A549 (cell line): ENCODE data around the gene NRXN2.

Experiments used
- CHD2 ChIP-seq: fragments of 150-350 bp; IDR thresholded peaks from 2 replicates; pipeline ENCODE4 v1.6.1; 2014; ENCODE audit warnings: low read length; ENCODE audit not compliant: partially characterized antibody
- CTCF ChIP-seq: fragments of >200 bp; sonication (Bioruptor Twin); formaldehyde crosslinking; IDR thresholded peaks from 3 replicates; pipeline ENCODE4 v1.5.1; 2016
- EHF ChIP-seq: fragments of 250-450 bp; sonication (Bioruptor Pico); IDR thresholded peaks from 2 replicates; pipeline ENCODE4 v1.5.0; 2020; ENCODE audit warnings: mild to moderate bottlenecking
- EP300 ChIP-seq, 2 experiments: fragments of >200 bp; sonication (Bioruptor Twin); formaldehyde crosslinking; IDR thresholded peaks; 2 replicates in 1 of 2; 3 replicates in 1 of 2; pipeline ENCODE4 v1.6.1; 2016 to 2017
- POLR2A ChIP-seq: IDR thresholded peaks from 2 replicates; pipeline ENCODE4 v1.6.1; 2012; ENCODE audit warnings: mild to moderate bottlenecking, low read length
- RAD21 ChIP-seq, 2 experiments: fragments of >200 bp in 1 of 2; sonication (Bioruptor Twin) in 1 of 2; formaldehyde crosslinking in 1 of 2; IDR thresholded peaks in 1 of 2; conservative IDR thresholded peaks in 1 of 2; 2 replicates in 1 of 2; 3 replicates in 1 of 2; pipeline ENCODE4 v1.6.1; 2012 to 2018; ENCODE audit warnings: inconsistent platforms in 1 of 2
- TF ChIP-seq, protein P1 (sequence below): fragments of 200-600 bp; sonication (generic); IDR thresholded peaks from 2 replicates; pipeline ENCODE4 v1.6.1; 2016; ENCODE audit warnings: antibody characterized with exemption, mild to moderate bottlenecking, moderate library complexity

DNA sequence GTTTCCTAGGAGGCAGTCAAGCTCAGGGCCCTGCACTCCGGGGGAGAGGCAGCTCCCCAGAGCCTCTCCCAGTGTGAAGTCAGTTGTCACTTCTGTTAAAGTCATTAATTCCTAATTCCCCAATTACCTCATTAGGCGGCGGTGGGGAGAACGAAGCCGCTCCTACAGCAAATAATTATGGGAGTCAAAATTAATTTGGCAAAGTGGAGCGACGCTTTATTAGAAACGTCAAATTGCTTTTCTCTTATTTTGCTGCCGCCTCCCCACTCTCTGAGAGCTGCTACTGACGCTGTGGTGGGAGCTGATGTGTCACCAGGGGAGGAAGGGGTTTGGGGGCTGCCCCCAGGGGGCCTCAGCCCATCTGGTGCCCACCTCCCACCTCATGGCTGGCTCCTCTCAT is 90.3 kb downstream of the NRXN2 start:
- TF ChIP-seq RAD21 (conservative IDR thresholded peaks at IDR 0.05 in 1 of 2, IDR thresholded peaks at IDR 0.05 in 1 of 2) = no peak
- TF ChIP-seq POLR2A = no peak
- TF ChIP-seq EP300 (IDR thresholded peaks at IDR 0.05) = no peak
- TF ChIP-seq CTCF = no peak
- TF ChIP-seq, protein P1, sequence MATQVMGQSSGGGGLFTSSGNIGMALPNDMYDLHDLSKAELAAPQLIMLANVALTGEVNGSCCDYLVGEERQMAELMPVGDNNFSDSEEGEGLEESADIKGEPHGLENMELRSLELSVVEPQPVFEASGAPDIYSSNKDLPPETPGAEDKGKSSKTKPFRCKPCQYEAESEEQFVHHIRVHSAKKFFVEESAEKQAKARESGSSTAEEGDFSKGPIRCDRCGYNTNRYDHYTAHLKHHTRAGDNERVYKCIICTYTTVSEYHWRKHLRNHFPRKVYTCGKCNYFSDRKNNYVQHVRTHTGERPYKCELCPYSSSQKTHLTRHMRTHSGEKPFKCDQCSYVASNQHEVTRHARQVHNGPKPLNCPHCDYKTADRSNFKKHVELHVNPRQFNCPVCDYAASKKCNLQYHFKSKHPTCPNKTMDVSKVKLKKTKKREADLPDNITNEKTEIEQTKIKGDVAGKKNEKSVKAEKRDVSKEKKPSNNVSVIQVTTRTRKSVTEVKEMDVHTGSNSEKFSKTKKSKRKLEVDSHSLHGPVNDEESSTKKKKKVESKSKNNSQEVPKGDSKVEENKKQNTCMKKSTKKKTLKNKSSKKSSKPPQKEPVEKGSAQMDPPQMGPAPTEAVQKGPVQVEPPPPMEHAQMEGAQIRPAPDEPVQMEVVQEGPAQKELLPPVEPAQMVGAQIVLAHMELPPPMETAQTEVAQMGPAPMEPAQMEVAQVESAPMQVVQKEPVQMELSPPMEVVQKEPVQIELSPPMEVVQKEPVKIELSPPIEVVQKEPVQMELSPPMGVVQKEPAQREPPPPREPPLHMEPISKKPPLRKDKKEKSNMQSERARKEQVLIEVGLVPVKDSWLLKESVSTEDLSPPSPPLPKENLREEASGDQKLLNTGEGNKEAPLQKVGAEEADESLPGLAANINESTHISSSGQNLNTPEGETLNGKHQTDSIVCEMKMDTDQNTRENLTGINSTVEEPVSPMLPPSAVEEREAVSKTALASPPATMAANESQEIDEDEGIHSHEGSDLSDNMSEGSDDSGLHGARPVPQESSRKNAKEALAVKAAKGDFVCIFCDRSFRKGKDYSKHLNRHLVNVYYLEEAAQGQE = no peak
- no peak for TF ChIP-seq CHD2
- no peak for TF ChIP-seq EHF (CRISPR knock-in tag)
